ENCODE results near the gene TTC21B.
"Not testable (repeated sequence)": the region's sequence is repeated elsewhere in the genome, so short reads cannot be mapped to it uniquely, and the experiment has no call there.

The TTC21B gene

GRCh38 chr2:165953655-165954606 is at the start of gene TTC21B:
Gene TTC21B (minus strand): TSS chr2:165953776. CDS start chr2:165953705, 71 bp downstream.
- DNase-seq (ENCODE audit: low spot score): peak; percentile 96

DNA sequence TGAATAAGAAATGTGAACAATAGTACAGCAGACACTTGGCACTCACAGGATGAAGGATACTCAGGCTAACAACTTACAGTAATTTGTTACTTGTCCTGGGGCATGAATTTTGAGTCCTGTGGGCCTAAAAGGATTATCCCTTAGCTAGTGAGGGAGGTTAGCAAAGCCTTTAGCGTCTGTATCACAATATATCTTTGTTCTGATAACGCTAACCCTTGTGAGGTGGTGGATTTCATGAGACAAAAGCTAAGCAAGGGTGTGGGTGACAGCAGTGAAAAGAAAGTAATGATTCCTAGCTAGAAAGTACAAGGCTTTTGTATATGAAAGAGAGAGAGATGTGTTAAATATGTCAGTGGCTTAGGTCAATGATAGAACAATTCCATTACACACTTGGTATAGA is 46.8 kb upstream of the TTC21B start:
- DNase-seq (ENCODE audit: low spot score): no peak

DNA sequence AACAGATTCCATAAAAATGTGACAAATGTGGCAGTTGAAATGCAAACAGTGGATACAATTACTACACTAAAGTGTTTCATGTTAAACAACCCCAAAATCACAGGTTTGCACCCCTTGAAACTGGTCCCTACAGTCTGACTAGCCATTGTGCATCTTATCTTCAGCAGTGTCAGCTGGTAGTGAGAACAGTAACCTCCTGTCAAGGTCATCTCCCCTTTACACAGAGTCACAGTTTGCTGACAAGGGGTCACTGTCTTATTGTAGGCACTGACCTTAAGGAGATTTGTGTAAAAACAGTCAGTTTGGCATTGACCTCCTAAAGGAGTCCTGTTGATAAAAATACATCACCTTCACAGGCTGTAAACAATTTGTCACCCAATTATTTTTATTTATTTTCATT is 37.3 kb upstream of the TTC21B start:
- no peak for DNase-seq (ENCODE audit: low spot score)

- no peak for DNase-seq (ENCODE audit: low spot score)
Observed at GRCh38 chr2:165989851-165990250, 36.3 kb upstream of the TTC21B start.

- DNase-seq (ENCODE audit: low spot score): no peak
Observed at GRCh38 chr2:165985120-165985519, 31.5 kb upstream of the TTC21B start.

GRCh38 chr2:165972161-165972560 is 18.6 kb upstream of the TTC21B start:
- not testable (repeated sequence) for DNase-seq (ENCODE audit: low spot score)

GRCh38 chr2:165970663-165971062 is 17.1 kb upstream of the TTC21B start:
- DNase-seq (ENCODE audit: low spot score): no peak

- no peak for DNase-seq (ENCODE audit: low spot score)
Observed at GRCh38 chr2:165969227-165969626, 15.7 kb upstream of the TTC21B start.

- no peak for DNase-seq (ENCODE audit: low spot score)
Observed at GRCh38 chr2:165967746-165968145, 14.2 kb upstream of the TTC21B start.

GRCh38 chr2:165961818-165962217 is 8.2 kb upstream of the TTC21B start:
- no peak for DNase-seq (ENCODE audit: low spot score)

GRCh38 chr2:165959371-165959770 is 5.8 kb upstream of the TTC21B start:
- no peak for DNase-seq (ENCODE audit: low spot score)

- DNase-seq (ENCODE audit: low spot score): no peak
Observed at GRCh38 chr2:165958313-165958960, 4.9 kb upstream of the TTC21B start.

- no peak for DNase-seq (ENCODE audit: low spot score)
Observed at GRCh38 chr2:165957030-165957675, 3.6 kb upstream of the TTC21B start.

- peak; percentile 52 for DNase-seq (ENCODE audit: low spot score)
Observed at GRCh38 chr2:165953306-165953654, 296 bp downstream of the TTC21B start.

- DNase-seq (ENCODE audit: low spot score): no peak
Observed at GRCh38 chr2:165952741-165953211, 800 bp downstream of the TTC21B start.

- DNase-seq (ENCODE audit: low spot score): no peak
Observed at GRCh38 chr2:165952085-165952484, 1.5 kb downstream of the TTC21B start.

GRCh38 chr2:165950438-165950837 is 3.1 kb downstream of the TTC21B start:
- DNase-seq (ENCODE audit: low spot score): no peak

DNA sequence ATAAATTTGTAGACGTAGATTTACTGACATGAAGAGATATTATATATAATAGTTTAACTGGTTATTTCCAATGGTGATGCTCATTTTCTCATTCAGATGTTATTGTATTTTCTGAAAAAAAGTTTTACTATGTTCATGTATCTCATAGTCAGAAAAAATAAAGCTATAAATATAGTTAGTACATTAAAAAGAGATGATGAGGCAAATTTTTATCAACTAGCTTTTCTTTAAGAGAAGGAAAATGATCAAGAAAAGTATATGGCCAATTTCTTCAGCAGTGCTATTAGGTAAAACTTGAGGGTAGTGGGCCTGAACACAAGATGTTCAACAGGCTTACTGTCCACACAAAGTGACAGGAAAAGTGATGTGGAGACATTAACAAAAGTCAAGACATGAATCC is 11.7 kb downstream of the TTC21B start:
- DNase-seq (ENCODE audit: low spot score): no peak

DNA sequence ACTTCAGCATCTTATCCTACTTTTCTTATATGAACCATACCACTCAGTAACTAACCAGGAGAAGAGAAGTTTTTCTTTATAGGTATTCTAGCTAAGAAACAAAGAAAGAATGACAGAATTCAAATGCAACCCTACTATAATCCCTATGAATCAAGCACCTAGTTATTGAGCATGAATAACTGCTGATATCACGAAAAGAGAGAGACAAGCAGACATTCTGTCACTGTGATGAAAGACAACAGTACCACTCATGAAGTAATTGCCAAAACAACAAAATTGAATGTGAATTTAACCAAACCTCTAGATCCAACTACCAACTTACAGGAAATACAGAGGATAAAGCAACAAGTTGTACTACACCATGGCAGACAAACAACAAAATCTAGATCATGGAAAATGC is 15.3 kb downstream of the TTC21B start:
- no peak for DNase-seq (ENCODE audit: low spot score)

DNA sequence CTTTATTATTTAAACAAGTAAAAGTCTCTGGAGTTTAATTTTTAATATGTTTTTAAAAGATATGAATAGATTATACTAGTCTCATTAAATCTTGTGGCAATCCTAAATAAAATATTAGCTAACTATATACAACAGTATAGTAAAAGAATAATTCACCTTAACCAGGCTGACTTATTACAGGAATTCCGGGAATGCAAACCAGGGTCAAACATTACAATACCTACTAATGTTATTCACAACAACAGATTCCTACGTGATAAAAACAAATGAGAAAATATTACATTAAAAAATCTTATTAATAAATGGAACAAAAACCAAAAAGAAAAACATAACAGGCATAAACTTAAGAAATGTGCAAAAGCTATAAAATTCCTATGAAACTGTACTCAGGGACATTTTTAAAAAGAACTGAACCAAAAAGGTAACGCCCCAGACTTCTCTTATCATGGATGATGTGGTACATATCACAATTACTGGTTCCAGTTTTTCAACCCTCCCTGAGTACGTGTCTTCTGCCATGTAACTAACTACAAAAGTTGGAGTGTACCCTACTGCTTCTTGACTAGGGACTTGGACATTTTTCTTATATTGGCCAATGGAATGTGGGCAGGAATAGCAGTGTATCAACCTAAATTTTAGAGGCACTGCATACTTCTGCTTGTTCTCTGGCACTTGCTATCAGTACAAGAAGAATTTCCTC is 20.2 kb downstream of the TTC21B start:
- no peak for DNase-seq (ENCODE audit: low spot score)

DNA sequence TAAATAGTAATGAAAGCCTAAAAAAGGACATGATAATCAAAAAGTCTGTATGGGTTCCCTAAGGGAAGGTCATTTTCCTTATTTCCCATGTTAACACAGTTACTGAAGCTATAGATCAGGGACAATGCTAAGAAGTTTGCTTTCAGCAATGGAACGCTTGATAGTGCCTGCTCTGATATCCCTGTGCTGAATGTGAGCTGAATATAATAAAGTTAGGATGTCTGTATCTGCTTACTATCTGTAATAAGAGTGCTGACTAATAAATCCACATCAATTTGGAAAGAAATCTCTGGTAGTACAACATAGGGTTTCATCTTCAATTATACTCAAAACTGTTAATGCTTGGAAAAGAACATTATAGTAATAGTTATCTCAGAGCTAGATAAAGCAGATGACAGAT is 25.8 kb downstream of the TTC21B start:
- DNase-seq (ENCODE audit: low spot score): no peak

- DNase-seq (ENCODE audit: low spot score): no peak
Observed at GRCh38 chr2:165927353-165927752, 26.2 kb downstream of the TTC21B start.

Measured in AG08395 (cell line).